CD4-positive, alpha-beta T cell treated with Interferon alpha-2 for 1 hour (primary cell): ENCODE measurements around the gene ICOSLG.
"Not testable (repeated sequence)": the region's sequence is repeated elsewhere in the genome, so short reads cannot be mapped to it uniquely, and the experiment has no call there.

Source experiments
- DNase-seq, 2 donors: peaks; one replicate each; pipeline ENCODE4 v3.0.0-alpha.2; 2020 to 2022

The ICOSLG gene

GRCh38 chr21:44240842-44241241, at the start of gene ICOSLG:
TSS of gene ICOSLG (minus strand) at chr21:44240943. CDS start at chr21:44240817, 126 bp downstream.
- DNase-seq: not testable (repeated sequence)

- DNase-seq: no peak
These were observed 48.8 kb upstream of the ICOSLG start for GRCh38 chr21:44289381-44290010.

GRCh38 chr21:44288251-44289110, 47.7 kb upstream of the ICOSLG start:
- no peak for DNase-seq

GRCh38 chr21:44286716-44287632, 46.2 kb upstream of the ICOSLG start:
- no peak for DNase-seq

- DNase-seq: no peak
These were observed 45.5 kb upstream of the ICOSLG start for GRCh38 chr21:44286086-44286715.

- DNase-seq: no peak
These were observed 44.6 kb upstream of the ICOSLG start, which contains the start of gene AIRE for GRCh38 chr21:44285138-44285992. TSS of gene AIRE (plus strand) at chr21:44285876. CDS start at chr21:44286007, 131 bp downstream.

GRCh38 chr21:44283948-44284347, 43.2 kb upstream of the ICOSLG start:
- DNase-seq: no peak

- DNase-seq: not testable (repeated sequence)
These were observed 42.6 kb upstream of the ICOSLG start for GRCh38 chr21:44283211-44283785.

- no peak for DNase-seq
These were observed 41.6 kb upstream of the ICOSLG start for GRCh38 chr21:44282370-44282769.

- DNase-seq: no peak
These were observed 41.1 kb upstream of the ICOSLG start for GRCh38 chr21:44281801-44282200.

- DNase-seq: no peak
These were observed 38.9 kb upstream of the ICOSLG start for GRCh38 chr21:44279354-44280260.

- no peak for DNase-seq
These were observed 34.3 kb upstream of the ICOSLG start for GRCh38 chr21:44275041-44275440.

GRCh38 chr21:44273046-44273445, 32.3 kb upstream of the ICOSLG start:
- DNase-seq: no peak

- DNase-seq: no peak
These were observed 31.6 kb upstream of the ICOSLG start for GRCh38 chr21:44272284-44272858.

- no peak for DNase-seq
These were observed 31.0 kb upstream of the ICOSLG start for GRCh38 chr21:44271558-44272283.

- no peak for DNase-seq
These were observed 28.3 kb upstream of the ICOSLG start for GRCh38 chr21:44269090-44269489.

- DNase-seq: peak; percentile 14 to 45
These were observed 27.0 kb upstream of the ICOSLG start for GRCh38 chr21:44267655-44268142.

GRCh38 chr21:44265734-44266270, 25.1 kb upstream of the ICOSLG start:
- DNase-seq: no peak
